PC-9 (cell line): Measurements from ENCODE around the gene TMEM266. TPM values are rescaled to one million over a fixed set of nuclear protein-coding genes. Genes with fewer than 3 reads are reported as not detected.

Experiments used
- BruUV-seq: library from RNA; stranded (reverse); fragments of 400-500 nt; replicated peaks from 2 replicates; lab custom pipeline; 2021; lab: Mats Ljungman, UMichigan
- CTCF ChIA-PET: fragments of 300-600 bp; sonication (Branson Sonifier 250); formaldehyde crosslinking; loops from one replicate; lab custom pipeline; 2022; ENCODE audit warnings: antibody characterized with exemption; lab: Charles Lee
- POLR2A ChIA-PET: fragments of 300-600 bp; sonication (Branson Sonifier 250); formaldehyde crosslinking; loops from one replicate; lab custom pipeline; 2022; ENCODE audit warnings: antibody characterized with exemption; ENCODE audit not compliant: unreplicated experiment; lab: Charles Lee
- DNase-seq, 2 experiments: peaks; one replicate each; pipeline versions ENCODE4 v3.0.0 to v3.0.0-alpha.2; 2015 to 2022; ENCODE audit warnings: mixed read lengths in 1 of 2
- H2AFZ ChIP-seq: fragments of 200-600 bp; sonication (generic); 2 replicates; pipeline ENCODE4 v1.8.1; 2017; ENCODE audit warnings: antibody characterized with exemption
- H3F3A ChIP-seq: fragments of 200-600 bp; sonication (generic); 2 replicates; pipeline ENCODE4 v1.8.1; 2017; ENCODE audit warnings: antibody characterized with exemption, mild to moderate bottlenecking, low read depth; ENCODE audit not compliant: insufficient read depth
- H3K27ac ChIP-seq: fragments of 200-600 bp; sonication (generic); 2 replicates; pipeline ENCODE4 v1.6.1; 2016; ENCODE audit warnings: mixed run types
- H3K27me3 ChIP-seq: fragments of 200-600 bp; sonication (generic); 2 replicates; pipeline ENCODE4 v1.6.1; 2016; ENCODE audit warnings: low read depth, mixed run types; ENCODE audit not compliant: insufficient read depth
- H3K36me3 ChIP-seq: fragments of 200-600 bp; sonication (generic); 2 replicates; pipeline ENCODE4 v1.6.1; 2016; ENCODE audit warnings: low read depth, mixed run types
- H3K4me1 ChIP-seq: fragments of 200-600 bp; sonication (generic); replicated peaks from 2 replicates; pipeline ENCODE4 v1.6.1; 2016; ENCODE audit warnings: mixed run types; ENCODE audit not compliant: insufficient read depth
- H3K4me2 ChIP-seq: fragments of 200-600 bp; sonication (generic); 2 replicates; pipeline ENCODE4 v1.6.1; 2017; ENCODE audit warnings: mixed run types
- H3K4me3 ChIP-seq: fragments of 200-600 bp; sonication (generic); 2 replicates; pipeline ENCODE4 v1.6.1; 2016; ENCODE audit warnings: mixed run types
- H3K79me2 ChIP-seq: fragments of 200-600 bp; sonication (generic); 2 replicates; pipeline ENCODE4 v1.6.1; 2017; ENCODE audit warnings: low read depth, mixed run types
- H3K9me2 ChIP-seq: fragments of 200-600 bp; sonication (generic); 2 replicates; pipeline ENCODE4 v1.8.1; 2017; ENCODE audit warnings: mild to moderate bottlenecking; ENCODE audit not compliant: insufficient read depth
- H3K9me3 ChIP-seq: fragments of 200-600 bp; sonication (generic); 2 replicates; pipeline ENCODE4 v1.8.1; 2016; ENCODE audit warnings: low read depth; ENCODE audit not compliant: insufficient read depth
- H4K20me1 ChIP-seq: fragments of 200-600 bp; sonication (generic); 2 replicates; pipeline ENCODE4 v1.8.1; 2017; ENCODE audit not compliant: insufficient read depth
- CTCF ChIP-seq: fragments of 200-600 bp; sonication (generic); conservative IDR thresholded peaks from 2 replicates; pipeline ENCODE4 v1.6.1; 2017; ENCODE audit warnings: mixed run types, antibody characterized with exemption, mild to moderate bottlenecking, moderate library complexity
- EZH2 ChIP-seq: fragments of 200-600 bp; sonication (generic); IDR thresholded peaks from 2 replicates; pipeline ENCODE4 v1.8.0; 2017; ENCODE audit warnings: antibody characterized with exemption, low read depth
- intact Hi-C: fragments of 100-400 bp; cut with micrococcal nuclease; formaldehyde crosslinking; loops from one replicate; pipeline ENCODE4 v1.10.0; 2022; ENCODE audit not compliant: unreplicated experiment
- total RNA-seq: library from RNA; stranded (reverse); gene quantifications from 2 replicates; pipeline ENCODE4 v1.2.3, GENCODE V29; 2021

Gene TMEM266
- total RNA-seq, 1 experiment from 2014 or later = 0.41 TPM

DNA sequence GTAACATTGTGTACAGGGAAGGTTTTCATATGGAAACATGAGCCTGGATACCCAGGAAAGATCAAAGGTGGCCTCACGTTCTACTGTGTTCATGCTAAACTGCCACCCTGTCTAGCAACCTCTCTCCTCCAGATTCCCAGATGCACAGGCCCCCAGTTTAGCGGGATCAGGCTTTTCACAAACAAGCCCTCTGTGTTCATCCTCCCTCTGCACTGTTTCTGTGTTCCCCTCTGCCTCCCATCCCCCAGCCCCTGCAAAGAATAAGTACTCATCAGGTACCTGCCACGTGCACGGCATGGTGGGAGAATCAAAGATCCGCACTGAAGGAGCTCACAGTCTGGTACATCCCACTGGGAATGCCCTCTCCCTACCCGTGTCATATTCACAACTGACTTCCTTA, 46.1 kb downstream of the TMEM266 start:
- no peak for TF ChIP-seq CTCF
- no peak for TF ChIP-seq EZH2
- H3K27me3 ChIP-seq = peaks cover 12% of the 10 kb centered on the region; the same call in 1 of the 2 replicates
- no peak overlapping the region for H3K27ac ChIP-seq
- ChIA-PET CTCF (no interaction called here), POLR2A (interaction anchor here (0.7 kb wide), 1 partner anchor 188 kb away, joined by 5 read pairs; no protein-coding TSS in a partner anchor)
- no peak for DNase-seq
- H3K9me3 ChIP-seq = no peaks in the 10 kb centered on the region
- H3K36me3 ChIP-seq = no peaks in the 10 kb centered on the region
- no TSS peak for BruUV-seq
- H3K4me2 ChIP-seq = no peak overlapping the region
- no peaks in the 10 kb centered on the region for H3K79me2 ChIP-seq
- no peaks in the 10 kb centered on the region for H3K9me2 ChIP-seq
- H3K4me1 ChIP-seq = no peaks in the 10 kb centered on the region
- H4K20me1 ChIP-seq = no peaks in the 10 kb centered on the region
- H3K4me3 ChIP-seq = no peak overlapping the region
- H2AFZ ChIP-seq = no peak overlapping the region
- H3F3A ChIP-seq = no peaks in the 10 kb centered on the region
- intact Hi-C loops = no loop called here

- Histone ChIP-seq H3K36me3 (no peaks in the 10 kb centered on the region), H3K27me3 (no peaks in the 10 kb centered on the region), H3K9me2 (no peaks in the 10 kb centered on the region), H3K79me2 (no peaks in the 10 kb centered on the region), H3F3A (no peaks in the 10 kb centered on the region), H2AFZ (no peak overlapping the region), H3K4me3 (no peak overlapping the region), H3K4me2 (no peak overlapping the region), H3K4me1 (no peaks in the 10 kb centered on the region), H3K9me3 (no peaks in the 10 kb centered on the region), H3K27ac (no peak overlapping the region), H4K20me1 (no peaks in the 10 kb centered on the region)
- ChIA-PET CTCF (interaction anchor here (0.6 kb wide), 1 partner anchor 484 kb away, joined by 3 read pairs; no protein-coding TSS in a partner anchor), POLR2A (no interaction called here)
- intact Hi-C loops = no loop called here
- no TSS peak for BruUV-seq
- TF ChIP-seq CTCF = no peak
- TF ChIP-seq EZH2 = no peak
- no peak for DNase-seq
These were observed 47.4 kb downstream of the TMEM266 start for GRCh38 chr15:76107169-76107568.

DNA sequence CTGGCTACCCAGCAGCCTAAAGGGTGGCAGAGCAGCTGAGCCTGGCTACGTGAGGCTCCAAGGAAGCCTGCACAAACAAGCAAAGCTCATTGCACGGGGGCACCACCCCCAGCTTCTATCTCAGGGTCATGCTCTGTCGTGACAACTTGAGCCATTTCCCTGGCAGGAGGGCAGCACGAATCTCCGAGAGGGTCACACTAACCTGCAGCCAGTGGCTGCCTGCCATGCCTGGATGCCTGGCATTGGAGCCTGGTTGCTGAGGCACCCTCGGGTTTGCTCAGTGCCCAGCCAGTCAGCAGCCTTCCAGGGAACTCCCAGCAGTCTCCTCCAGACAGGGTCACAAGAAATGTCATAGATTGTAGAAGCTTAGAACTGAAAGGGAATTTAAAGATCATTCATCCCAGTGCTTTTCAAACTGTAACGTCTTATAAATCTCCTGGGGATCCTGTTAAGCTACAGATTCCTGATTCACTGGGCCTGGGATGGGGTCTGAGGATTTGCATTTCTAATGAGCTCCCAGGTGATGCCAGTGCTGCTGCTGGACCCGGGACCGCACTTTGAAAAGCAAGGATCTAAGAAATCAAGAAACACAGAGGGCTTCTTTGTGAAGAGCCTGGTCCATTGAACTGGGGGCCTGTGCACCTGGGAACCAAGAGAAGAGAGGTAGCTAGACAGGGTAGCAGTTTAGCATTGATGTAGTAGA, 48.4 kb downstream of the TMEM266 start:
- POLR2A ChIA-PET = no interaction called here
- no peaks in the 10 kb centered on the region for H3K79me2 ChIP-seq
- CTCF ChIA-PET = no interaction called here
- intact Hi-C loops = no loop called here
- no peaks in the 10 kb centered on the region for H3K9me3 ChIP-seq
- H3K27ac ChIP-seq = no peak overlapping the region
- H3K27me3 ChIP-seq = no peaks in the 10 kb centered on the region
- no peaks in the 10 kb centered on the region for H4K20me1 ChIP-seq
- BruUV-seq = no TSS peak
- H3K4me1 ChIP-seq = no peaks in the 10 kb centered on the region
- no peak overlapping the region for H2AFZ ChIP-seq
- TF ChIP-seq CTCF = no peak
- TF ChIP-seq EZH2 = no peak
- H3F3A ChIP-seq = no peaks in the 10 kb centered on the region
- H3K36me3 ChIP-seq = no peaks in the 10 kb centered on the region
- H3K9me2 ChIP-seq = no peaks in the 10 kb centered on the region
- no peak for DNase-seq
- H3K4me3 ChIP-seq = no peak overlapping the region
- no peak overlapping the region for H3K4me2 ChIP-seq
